Measurements from ENCODE around the gene FLOT1.

The FLOT1 gene

DNA sequence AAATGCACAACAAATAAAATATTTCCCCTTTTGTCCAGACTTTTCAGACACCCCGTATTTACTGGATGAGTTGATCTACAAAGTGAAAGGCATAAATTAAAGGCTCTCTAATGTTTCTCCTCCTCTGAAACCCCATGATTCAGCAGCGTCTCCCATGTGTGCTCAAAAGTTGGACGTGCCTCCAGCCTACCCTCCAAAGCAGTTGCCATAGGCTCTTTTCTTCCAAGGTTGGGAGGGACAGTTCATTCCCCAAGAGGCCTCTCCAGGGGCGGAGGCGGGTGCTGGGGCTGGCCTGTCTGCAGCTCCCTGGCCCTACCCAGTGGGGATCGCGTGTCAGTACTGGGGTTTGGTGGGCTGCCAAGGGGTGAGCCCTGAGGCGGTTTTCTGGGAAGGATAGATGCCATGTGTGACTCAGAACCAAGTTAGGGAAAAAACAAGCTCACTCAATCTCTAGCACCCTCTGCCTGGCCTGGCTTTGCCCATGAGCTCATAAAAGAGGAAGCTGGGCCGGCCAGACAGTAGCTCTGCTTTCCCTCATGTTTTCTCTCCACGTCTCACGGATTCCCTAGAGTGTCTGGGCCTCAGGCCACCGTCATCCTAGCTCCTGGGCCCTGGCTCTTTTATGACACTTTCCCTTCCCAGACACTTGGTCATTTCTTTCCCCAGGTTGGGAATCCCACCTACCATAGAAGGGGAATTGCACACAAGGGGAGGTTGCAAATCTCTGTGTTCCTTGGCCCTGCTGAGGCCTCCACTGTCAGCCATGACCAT is 9.9 kb upstream of the FLOT1 start (continued):
- TF ChIP-seq GLI2 (tag by site-specific recombination; IDR thresholded peaks at IDR 0.05; ENCODE audit: borderline replicate concordance, low read depth) (no peak), ZBTB7A (tag by site-specific recombination; IDR thresholded peaks at IDR 0.05; ENCODE audit: low read depth) (no peak), ZNF416 (tag by site-specific recombination; IDR thresholded peaks at IDR 0.05) (no peak), ZNF140 (tag by site-specific recombination; IDR thresholded peaks at IDR 0.05) (no peak), ZNF433 (tag by site-specific recombination; IDR thresholded peaks at IDR 0.05; ENCODE audit: low read depth) (no peak), YY2 (tag by site-specific recombination; IDR thresholded peaks at IDR 0.05) (no peak), ZNF404 (tag by site-specific recombination; IDR thresholded peaks at IDR 0.05) (no peak), ZNF19 (tag by site-specific recombination; IDR thresholded peaks at IDR 0.05; ENCODE audit: low read depth) (no peak), SCRT1 (tag by site-specific recombination; IDR thresholded peaks at IDR 0.05; ENCODE audit: borderline replicate concordance) (no peak), ZNF335 (tag by site-specific recombination; conservative IDR thresholded peaks at IDR 0.05) (peak; percentile 42; the same call in 1 of the 2 replicates), ZNF747 (tag by site-specific recombination; IDR thresholded peaks at IDR 0.05) (no peak), ZNF555 (tag by site-specific recombination; conservative IDR thresholded peaks at IDR 0.05) (no peak), TCF7L2 (IDR thresholded peaks at IDR 0.05; ENCODE audit: borderline replicate concordance, low read depth, low read length) (no peak), ZNF549 (tag by site-specific recombination; IDR thresholded peaks at IDR 0.05) (no peak), ZNF529 (tag by site-specific recombination; IDR thresholded peaks at IDR 0.05; ENCODE audit: insufficient replicate concordance) (no peak), ZNF350 (tag by site-specific recombination; IDR thresholded peaks at IDR 0.05) (no peak), ZNF37A (tag by site-specific recombination; IDR thresholded peaks at IDR 0.05) (no peak), HOXC10 (CRISPR knock-in tag; IDR thresholded peaks at IDR 0.05) (0 out of 2 replicates have a peak, but pooled peaks have one; percentile 80), ZNF214 (tag by site-specific recombination; IDR thresholded peaks at IDR 0.05; ENCODE audit: borderline replicate concordance) (no peak), ZNF600 (tag by site-specific recombination; IDR thresholded peaks at IDR 0.05) (peak; percentile 88), ZNF776 (tag by site-specific recombination; IDR thresholded peaks at IDR 0.05; ENCODE audit: borderline replicate concordance) (no peak), ZNF248 (tag by site-specific recombination; IDR thresholded peaks at IDR 0.05) (no peak), ZNF473 (tag by site-specific recombination; IDR thresholded peaks at IDR 0.05) (no peak)
- TF ChIP-seq, protein P1, sequence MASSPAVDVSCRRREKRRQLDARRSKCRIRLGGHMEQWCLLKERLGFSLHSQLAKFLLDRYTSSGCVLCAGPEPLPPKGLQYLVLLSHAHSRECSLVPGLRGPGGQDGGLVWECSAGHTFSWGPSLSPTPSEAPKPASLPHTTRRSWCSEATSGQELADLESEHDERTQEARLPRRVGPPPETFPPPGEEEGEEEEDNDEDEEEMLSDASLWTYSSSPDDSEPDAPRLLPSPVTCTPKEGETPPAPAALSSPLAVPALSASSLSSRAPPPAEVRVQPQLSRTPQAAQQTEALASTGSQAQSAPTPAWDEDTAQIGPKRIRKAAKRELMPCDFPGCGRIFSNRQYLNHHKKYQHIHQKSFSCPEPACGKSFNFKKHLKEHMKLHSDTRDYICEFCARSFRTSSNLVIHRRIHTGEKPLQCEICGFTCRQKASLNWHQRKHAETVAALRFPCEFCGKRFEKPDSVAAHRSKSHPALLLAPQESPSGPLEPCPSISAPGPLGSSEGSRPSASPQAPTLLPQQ (tag by site-specific recombination; IDR thresholded peaks at IDR 0.05) = peak; percentile 82
- TF ChIP-seq, protein P2, sequence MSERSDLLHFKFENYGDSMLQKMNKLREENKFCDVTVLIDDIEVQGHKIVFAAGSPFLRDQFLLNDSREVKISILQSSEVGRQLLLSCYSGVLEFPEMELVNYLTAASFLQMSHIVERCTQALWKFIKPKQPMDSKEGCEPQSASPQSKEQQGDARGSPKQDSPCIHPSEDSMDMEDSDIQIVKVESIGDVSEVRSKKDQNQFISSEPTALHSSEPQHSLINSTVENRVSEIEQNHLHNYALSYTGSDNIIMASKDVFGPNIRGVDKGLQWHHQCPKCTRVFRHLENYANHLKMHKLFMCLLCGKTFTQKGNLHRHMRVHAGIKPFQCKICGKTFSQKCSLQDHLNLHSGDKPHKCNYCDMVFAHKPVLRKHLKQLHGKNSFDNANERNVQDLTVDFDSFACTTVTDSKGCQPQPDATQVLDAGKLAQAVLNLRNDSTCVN (tag by site-specific recombination; optimal IDR thresholded peaks at IDR 0.05) = peak; percentile 32
- TF ChIP-seq, protein P3, sequence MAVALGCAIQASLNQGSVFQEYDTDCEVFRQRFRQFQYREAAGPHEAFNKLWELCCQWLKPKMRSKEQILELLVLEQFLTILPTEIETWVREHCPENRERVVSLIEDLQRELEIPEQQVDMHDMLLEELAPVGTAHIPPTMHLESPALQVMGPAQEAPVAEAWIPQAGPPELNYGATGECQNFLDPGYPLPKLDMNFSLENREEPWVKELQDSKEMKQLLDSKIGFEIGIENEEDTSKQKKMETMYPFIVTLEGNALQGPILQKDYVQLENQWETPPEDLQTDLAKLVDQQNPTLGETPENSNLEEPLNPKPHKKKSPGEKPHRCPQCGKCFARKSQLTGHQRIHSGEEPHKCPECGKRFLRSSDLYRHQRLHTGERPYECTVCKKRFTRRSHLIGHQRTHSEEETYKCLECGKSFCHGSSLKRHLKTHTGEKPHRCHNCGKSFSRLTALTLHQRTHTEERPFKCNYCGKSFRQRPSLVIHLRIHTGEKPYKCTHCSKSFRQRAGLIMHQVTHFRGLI (tag by site-specific recombination; IDR thresholded peaks at IDR 0.05) = peak; percentile 62; the same call in 1 of the 2 replicates
- TF ChIP-seq, protein P4, sequence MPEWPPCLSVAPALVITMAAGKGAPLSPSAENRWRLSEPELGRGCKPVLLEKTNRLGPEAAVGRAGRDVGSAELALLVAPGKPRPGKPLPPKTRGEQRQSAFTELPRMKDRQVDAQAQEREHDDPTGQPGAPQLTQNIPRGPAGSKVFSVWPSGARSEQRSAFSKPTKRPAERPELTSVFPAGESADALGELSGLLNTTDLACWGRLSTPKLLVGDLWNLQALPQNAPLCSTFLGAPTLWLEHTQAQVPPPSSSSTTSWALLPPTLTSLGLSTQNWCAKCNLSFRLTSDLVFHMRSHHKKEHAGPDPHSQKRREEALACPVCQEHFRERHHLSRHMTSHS (tag by site-specific recombination; IDR thresholded peaks at IDR 0.05) = no peak
- TF ChIP-seq, protein P5, sequence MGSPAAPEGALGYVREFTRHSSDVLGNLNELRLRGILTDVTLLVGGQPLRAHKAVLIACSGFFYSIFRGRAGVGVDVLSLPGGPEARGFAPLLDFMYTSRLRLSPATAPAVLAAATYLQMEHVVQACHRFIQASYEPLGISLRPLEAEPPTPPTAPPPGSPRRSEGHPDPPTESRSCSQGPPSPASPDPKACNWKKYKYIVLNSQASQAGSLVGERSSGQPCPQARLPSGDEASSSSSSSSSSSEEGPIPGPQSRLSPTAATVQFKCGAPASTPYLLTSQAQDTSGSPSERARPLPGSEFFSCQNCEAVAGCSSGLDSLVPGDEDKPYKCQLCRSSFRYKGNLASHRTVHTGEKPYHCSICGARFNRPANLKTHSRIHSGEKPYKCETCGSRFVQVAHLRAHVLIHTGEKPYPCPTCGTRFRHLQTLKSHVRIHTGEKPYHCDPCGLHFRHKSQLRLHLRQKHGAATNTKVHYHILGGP (tag by site-specific recombination; IDR thresholded peaks at IDR 0.05) = no peak
- TF ChIP-seq, protein P6, sequence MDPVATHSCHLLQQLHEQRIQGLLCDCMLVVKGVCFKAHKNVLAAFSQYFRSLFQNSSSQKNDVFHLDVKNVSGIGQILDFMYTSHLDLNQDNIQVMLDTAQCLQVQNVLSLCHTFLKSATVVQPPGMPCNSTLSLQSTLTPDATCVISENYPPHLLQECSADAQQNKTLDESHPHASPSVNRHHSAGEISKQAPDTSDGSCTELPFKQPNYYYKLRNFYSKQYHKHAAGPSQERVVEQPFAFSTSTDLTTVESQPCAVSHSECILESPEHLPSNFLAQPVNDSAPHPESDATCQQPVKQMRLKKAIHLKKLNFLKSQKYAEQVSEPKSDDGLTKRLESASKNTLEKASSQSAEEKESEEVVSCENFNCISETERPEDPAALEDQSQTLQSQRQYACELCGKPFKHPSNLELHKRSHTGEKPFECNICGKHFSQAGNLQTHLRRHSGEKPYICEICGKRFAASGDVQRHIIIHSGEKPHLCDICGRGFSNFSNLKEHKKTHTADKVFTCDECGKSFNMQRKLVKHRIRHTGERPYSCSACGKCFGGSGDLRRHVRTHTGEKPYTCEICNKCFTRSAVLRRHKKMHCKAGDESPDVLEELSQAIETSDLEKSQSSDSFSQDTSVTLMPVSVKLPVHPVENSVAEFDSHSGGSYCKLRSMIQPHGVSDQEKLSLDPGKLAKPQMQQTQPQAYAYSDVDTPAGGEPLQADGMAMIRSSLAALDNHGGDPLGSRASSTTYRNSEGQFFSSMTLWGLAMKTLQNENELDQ (tag by site-specific recombination; IDR thresholded peaks at IDR 0.05; ENCODE audit: low read depth) = no peak
- TF ChIP-seq, protein P7, sequence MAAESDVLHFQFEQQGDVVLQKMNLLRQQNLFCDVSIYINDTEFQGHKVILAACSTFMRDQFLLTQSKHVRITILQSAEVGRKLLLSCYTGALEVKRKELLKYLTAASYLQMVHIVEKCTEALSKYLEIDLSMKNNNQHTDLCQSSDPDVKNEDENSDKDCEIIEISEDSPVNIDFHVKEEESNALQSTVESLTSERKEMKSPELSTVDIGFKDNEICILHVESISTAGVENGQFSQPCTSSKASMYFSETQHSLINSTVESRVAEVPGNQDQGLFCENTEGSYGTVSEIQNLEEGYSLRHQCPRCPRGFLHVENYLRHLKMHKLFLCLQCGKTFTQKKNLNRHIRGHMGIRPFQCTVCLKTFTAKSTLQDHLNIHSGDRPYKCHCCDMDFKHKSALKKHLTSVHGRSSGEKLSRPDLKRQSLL (tag by site-specific recombination; IDR thresholded peaks at IDR 0.05) = 0 out of 2 replicates have a peak, but pooled peaks have one; percentile 49
